Esophagus muscularis mucosa (tissue), 3 donors: ENCODE results near the gene RGS12.

Source experiments
- POLR2A ChIP-seq: fragments of 450-650 bp; IDR thresholded peaks from one replicate; pipeline ENCODE4 v1.6.1; 2017; ENCODE audit warnings: antibody characterized with exemption, moderate library complexity, mild to moderate bottlenecking, low read depth
- POLR2AphosphoS5 ChIP-seq, 2 donors: sonication (generic); formaldehyde crosslinking; IDR thresholded peaks; one replicate each; pipeline ENCODE4 v1.6.1; 2017; ENCODE audit warnings: antibody characterized with exemption in 2 of 2
- TF ChIP-seq, protein P1 (sequence below), 3 experiments: fragments of 200-600 bp in 2 of 3; fragments of 450-650 bp in 1 of 3; sonication (generic) in 2 of 3; IDR thresholded peaks; one replicate each; pipeline ENCODE4 v1.5.1; 2017 to 2019; ENCODE audit warnings: antibody characterized with exemption in 3 of 3, mild to moderate bottlenecking in 2 of 3, moderate library complexity in 1 of 3

GRCh38 chr4:3335982-3336381, 43.2 kb downstream of the RGS12 start:
- TF ChIP-seq, protein P1, sequence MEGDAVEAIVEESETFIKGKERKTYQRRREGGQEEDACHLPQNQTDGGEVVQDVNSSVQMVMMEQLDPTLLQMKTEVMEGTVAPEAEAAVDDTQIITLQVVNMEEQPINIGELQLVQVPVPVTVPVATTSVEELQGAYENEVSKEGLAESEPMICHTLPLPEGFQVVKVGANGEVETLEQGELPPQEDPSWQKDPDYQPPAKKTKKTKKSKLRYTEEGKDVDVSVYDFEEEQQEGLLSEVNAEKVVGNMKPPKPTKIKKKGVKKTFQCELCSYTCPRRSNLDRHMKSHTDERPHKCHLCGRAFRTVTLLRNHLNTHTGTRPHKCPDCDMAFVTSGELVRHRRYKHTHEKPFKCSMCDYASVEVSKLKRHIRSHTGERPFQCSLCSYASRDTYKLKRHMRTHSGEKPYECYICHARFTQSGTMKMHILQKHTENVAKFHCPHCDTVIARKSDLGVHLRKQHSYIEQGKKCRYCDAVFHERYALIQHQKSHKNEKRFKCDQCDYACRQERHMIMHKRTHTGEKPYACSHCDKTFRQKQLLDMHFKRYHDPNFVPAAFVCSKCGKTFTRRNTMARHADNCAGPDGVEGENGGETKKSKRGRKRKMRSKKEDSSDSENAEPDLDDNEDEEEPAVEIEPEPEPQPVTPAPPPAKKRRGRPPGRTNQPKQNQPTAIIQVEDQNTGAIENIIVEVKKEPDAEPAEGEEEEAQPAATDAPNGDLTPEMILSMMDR (IDR thresholded peaks at IDR 0.05) = no peak
- TF ChIP-seq POLR2A (no peak), POLR2AphosphoS5 (IDR thresholded peaks at IDR 0.05) (no peak)
